Measurements from ENCODE around the gene ACE2.

ACE2 gene

GRCh38 chrX:15560924-15561323 lies 39.8 kb downstream of the ACE2 start:
- peaks cover 0 to 6% (median 0%) of the 10 kb centered on the region in 5 donors for H3K4me1 ChIP-seq (ENCODE audit: control insufficient read depth in 5 of 5, insufficient read depth in 5 of 5, low read length in 5 of 5)
- no peak overlapping the region for H3K9ac ChIP-seq (ENCODE audit: low read length in 5 of 5)
- peaks cover 3 to 15% (median 9%) of the 10 kb centered on the region in 5 donors for H3K27me3 ChIP-seq (ENCODE audit: control insufficient read depth in 5 of 5, insufficient read depth in 4 of 5, low read length in 5 of 5)
- H3K4me3 ChIP-seq (ENCODE audit: low read depth in 1 of 5, low read length in 5 of 5), result no peak overlapping the region
- no peaks in the 10 kb centered on the region for H3K9me3 ChIP-seq (ENCODE audit: control insufficient read depth in 5 of 5, low read length in 5 of 5)
- H3K27ac ChIP-seq (ENCODE audit: low read depth, low read length), result no peak overlapping the region
- H3K36me3 ChIP-seq (ENCODE audit: control insufficient read depth in 5 of 5, insufficient read depth in 5 of 5, low read length in 5 of 5), result no peaks in the 10 kb centered on the region

GRCh38 chrX:15559227-15559626 lies 41.5 kb downstream of the ACE2 start:
- Histone ChIP-seq H3K4me3 (ENCODE audit: low read depth in 1 of 5, low read length in 5 of 5) (no peak overlapping the region), H3K9ac (ENCODE audit: low read length in 5 of 5) (no peak overlapping the region), H3K36me3 (ENCODE audit: control insufficient read depth in 5 of 5, insufficient read depth in 5 of 5, low read length in 5 of 5) (no peaks in the 10 kb centered on the region), H3K9me3 (ENCODE audit: control insufficient read depth in 5 of 5, low read length in 5 of 5) (no peaks in the 10 kb centered on the region), H3K4me1 (ENCODE audit: control insufficient read depth in 5 of 5, insufficient read depth in 5 of 5, low read length in 5 of 5) (no peaks in the 10 kb centered on the region), H3K27me3 (ENCODE audit: control insufficient read depth in 5 of 5, insufficient read depth in 4 of 5, low read length in 5 of 5) (peaks cover 3 to 15% (median 6%) of the 10 kb centered on the region in 5 donors), H3K27ac (ENCODE audit: low read depth, low read length) (no peak overlapping the region)

GRCh38 chrX:15549189-15550012 lies 51.4 kb downstream of the ACE2 start:
- no peak overlapping the region for H3K9ac ChIP-seq (ENCODE audit: low read length in 5 of 5)
- peaks cover 0 to 19% (median 4%) of the 10 kb centered on the region in 5 donors for H3K27me3 ChIP-seq (ENCODE audit: control insufficient read depth in 5 of 5, insufficient read depth in 4 of 5, low read length in 5 of 5)
- H3K36me3 ChIP-seq (ENCODE audit: control insufficient read depth in 5 of 5, insufficient read depth in 5 of 5, low read length in 5 of 5), result no peaks in the 10 kb centered on the region
- H3K27ac ChIP-seq (ENCODE audit: low read depth, low read length), result no peak overlapping the region
- H3K4me1 ChIP-seq (ENCODE audit: control insufficient read depth in 5 of 5, insufficient read depth in 5 of 5, low read length in 5 of 5), result no peaks in the 10 kb centered on the region
- H3K4me3 ChIP-seq (ENCODE audit: low read depth in 1 of 5, low read length in 5 of 5), result no peak overlapping the region
- peaks cover 0 to 6% (median 0%) of the 10 kb centered on the region in 5 donors for H3K9me3 ChIP-seq (ENCODE audit: control insufficient read depth in 5 of 5, low read length in 5 of 5)

- Histone ChIP-seq H3K36me3 (ENCODE audit: control insufficient read depth in 5 of 5, insufficient read depth in 5 of 5, low read length in 5 of 5) (no peaks in the 10 kb centered on the region), H3K9ac (ENCODE audit: low read length in 5 of 5) (no peak overlapping the region), H3K27me3 (ENCODE audit: control insufficient read depth in 5 of 5, insufficient read depth in 4 of 5, low read length in 5 of 5) (peaks cover 0 to 11% (median 4%) of the 10 kb centered on the region in 5 donors), H3K27ac (ENCODE audit: low read depth, low read length) (no peak overlapping the region), H3K4me3 (ENCODE audit: low read depth in 1 of 5, low read length in 5 of 5) (no peak overlapping the region), H3K9me3 (ENCODE audit: control insufficient read depth in 5 of 5, low read length in 5 of 5) (peaks cover 0 to 6% (median 0%) of the 10 kb centered on the region in 5 donors), H3K4me1 (ENCODE audit: control insufficient read depth in 5 of 5, insufficient read depth in 5 of 5, low read length in 5 of 5) (no peaks in the 10 kb centered on the region)
These were observed 53.4 kb downstream of the ACE2 start for GRCh38 chrX:15547356-15547755.

- no peak overlapping the region for H3K27ac ChIP-seq (ENCODE audit: low read depth, low read length)
- peaks cover 0 to 6% (median 0%) of the 10 kb centered on the region in 5 donors for H3K9me3 ChIP-seq (ENCODE audit: control insufficient read depth in 5 of 5, low read length in 5 of 5)
- peaks cover 0 to 11% (median 4%) of the 10 kb centered on the region in 5 donors for H3K27me3 ChIP-seq (ENCODE audit: control insufficient read depth in 5 of 5, insufficient read depth in 4 of 5, low read length in 5 of 5)
These were observed 54.0 kb downstream of the ACE2 start for GRCh38 chrX:15546745-15547144.

GRCh38 chrX:15530318-15530717 lies 70.4 kb downstream of the ACE2 start:
- H3K4me1 ChIP-seq (ENCODE audit: control insufficient read depth in 5 of 5, insufficient read depth in 5 of 5, low read length in 5 of 5), result no peaks in the 10 kb centered on the region
- no peak overlapping the region for H3K4me3 ChIP-seq (ENCODE audit: low read depth in 1 of 5, low read length in 5 of 5)
- H3K27ac ChIP-seq (ENCODE audit: low read depth, low read length), result no peak overlapping the region
- no peak overlapping the region for H3K9ac ChIP-seq (ENCODE audit: low read length in 5 of 5)
- H3K27me3 ChIP-seq (ENCODE audit: control insufficient read depth in 5 of 5, insufficient read depth in 4 of 5, low read length in 5 of 5), result peaks cover 0 to 10% (median 3%) of the 10 kb centered on the region in 5 donors
- no peaks in the 10 kb centered on the region for H3K9me3 ChIP-seq (ENCODE audit: control insufficient read depth in 5 of 5, low read length in 5 of 5)
- no peaks in the 10 kb centered on the region for H3K36me3 ChIP-seq (ENCODE audit: control insufficient read depth in 5 of 5, insufficient read depth in 5 of 5, low read length in 5 of 5)

More at GRCh38 chrX:15546745-15547144, 54.0 kb downstream of the ACE2 start:
- Histone ChIP-seq H3K4me3 (ENCODE audit: low read depth in 1 of 5, low read length in 5 of 5) (no peak overlapping the region), H3K4me1 (ENCODE audit: control insufficient read depth in 5 of 5, insufficient read depth in 5 of 5, low read length in 5 of 5) (no peaks in the 10 kb centered on the region), H3K36me3 (ENCODE audit: control insufficient read depth in 5 of 5, insufficient read depth in 5 of 5, low read length in 5 of 5) (no peaks in the 10 kb centered on the region), H3K9ac (ENCODE audit: low read length in 5 of 5) (no peak overlapping the region)

- H3K9ac ChIP-seq (ENCODE audit: low read length in 5 of 5), result no peak overlapping the region
- H3K27me3 ChIP-seq (ENCODE audit: control insufficient read depth in 5 of 5, insufficient read depth in 4 of 5, low read length in 5 of 5), result peaks cover 0 to 12% (median 3%) of the 10 kb centered on the region in 5 donors
- no peaks in the 10 kb centered on the region for H3K36me3 ChIP-seq (ENCODE audit: control insufficient read depth in 5 of 5, insufficient read depth in 5 of 5, low read length in 5 of 5)
- H3K4me3 ChIP-seq (ENCODE audit: low read depth in 1 of 5, low read length in 5 of 5), result no peak overlapping the region
- H3K4me1 ChIP-seq (ENCODE audit: control insufficient read depth in 5 of 5, insufficient read depth in 5 of 5, low read length in 5 of 5), result peaks cover 0 to 4% (median 0%) of the 10 kb centered on the region in 5 donors
- H3K27ac ChIP-seq (ENCODE audit: low read depth, low read length), result no peak overlapping the region
- no peaks in the 10 kb centered on the region for H3K9me3 ChIP-seq (ENCODE audit: control insufficient read depth in 5 of 5, low read length in 5 of 5)
These were observed 71.6 kb downstream of the ACE2 start for GRCh38 chrX:15529165-15529564.

GRCh38 chrX:15525664-15526416 lies 74.9 kb downstream of the ACE2 start:
- H3K27ac ChIP-seq (ENCODE audit: low read depth, low read length), result no peak overlapping the region

GRCh38 chrX:15524417-15524816 lies 76.3 kb downstream of the ACE2 start:
- no peaks in the 10 kb centered on the region for H3K9me3 ChIP-seq (ENCODE audit: control insufficient read depth in 5 of 5, low read length in 5 of 5)
- H3K9ac ChIP-seq (ENCODE audit: low read length in 5 of 5), result no peak overlapping the region
- peaks cover 0 to 13% (median 5%) of the 10 kb centered on the region in 5 donors for H3K27me3 ChIP-seq (ENCODE audit: control insufficient read depth in 5 of 5, insufficient read depth in 4 of 5, low read length in 5 of 5)
- H3K4me1 ChIP-seq (ENCODE audit: control insufficient read depth in 5 of 5, insufficient read depth in 5 of 5, low read length in 5 of 5), result peaks cover 0 to 7% (median 0%) of the 10 kb centered on the region in 5 donors
- no peak overlapping the region for H3K27ac ChIP-seq (ENCODE audit: low read depth, low read length)
- H3K4me3 ChIP-seq (ENCODE audit: low read depth in 1 of 5, low read length in 5 of 5), result no peak overlapping the region
- H3K36me3 ChIP-seq (ENCODE audit: control insufficient read depth in 5 of 5, insufficient read depth in 5 of 5, low read length in 5 of 5), result no peaks in the 10 kb centered on the region

More at GRCh38 chrX:15525664-15526416, 74.9 kb downstream of the ACE2 start:
- H3K36me3 ChIP-seq (ENCODE audit: control insufficient read depth in 5 of 5, insufficient read depth in 5 of 5, low read length in 5 of 5), result no peaks in the 10 kb centered on the region
- peaks cover 0 to 7% (median 0%) of the 10 kb centered on the region in 5 donors for H3K4me1 ChIP-seq (ENCODE audit: control insufficient read depth in 5 of 5, insufficient read depth in 5 of 5, low read length in 5 of 5)
- H3K9me3 ChIP-seq (ENCODE audit: control insufficient read depth in 5 of 5, low read length in 5 of 5), result no peaks in the 10 kb centered on the region
- H3K4me3 ChIP-seq (ENCODE audit: low read depth in 1 of 5, low read length in 5 of 5), result no peak overlapping the region
- no peak overlapping the region for H3K9ac ChIP-seq (ENCODE audit: low read length in 5 of 5)
- peaks cover 0 to 11% (median 8%) of the 10 kb centered on the region in 5 donors for H3K27me3 ChIP-seq (ENCODE audit: control insufficient read depth in 5 of 5, insufficient read depth in 4 of 5, low read length in 5 of 5)

GRCh38 chrX:15523088-15523487 lies 77.7 kb downstream of the ACE2 start:
- Histone ChIP-seq H3K9me3 (ENCODE audit: control insufficient read depth in 5 of 5, low read length in 5 of 5) (no peaks in the 10 kb centered on the region), H3K27me3 (ENCODE audit: control insufficient read depth in 5 of 5, insufficient read depth in 4 of 5, low read length in 5 of 5) (peaks cover 0 to 13% (median 6%) of the 10 kb centered on the region in 5 donors), H3K4me1 (ENCODE audit: control insufficient read depth in 5 of 5, insufficient read depth in 5 of 5, low read length in 5 of 5) (peaks cover 0 to 7% (median 0%) of the 10 kb centered on the region in 5 donors), H3K36me3 (ENCODE audit: control insufficient read depth in 5 of 5, insufficient read depth in 5 of 5, low read length in 5 of 5) (no peaks in the 10 kb centered on the region), H3K9ac (ENCODE audit: low read length in 5 of 5) (no peak overlapping the region), H3K4me3 (ENCODE audit: low read depth in 1 of 5, low read length in 5 of 5) (no peak overlapping the region), H3K27ac (ENCODE audit: low read depth, low read length) (no peak overlapping the region)

All from subcutaneous abdominal adipose tissue (tissue), 5 donors.